Hepatic stellate cell (primary cell): ENCODE results near the gene PLPPR5.
A peak's percentile ranks its signal among the peaks of the same experiment; 100 is the strongest.
"Not testable (repeated sequence)": the region's sequence is repeated elsewhere in the genome, so short reads cannot be mapped to it uniquely, and the experiment has no call there.

Experiments used
- DNase-seq: peaks from one replicate; pipeline ENCODE4 v3.0.0; 2011; ENCODE audit warnings: low spot score

PLPPR5 gene, protein sequence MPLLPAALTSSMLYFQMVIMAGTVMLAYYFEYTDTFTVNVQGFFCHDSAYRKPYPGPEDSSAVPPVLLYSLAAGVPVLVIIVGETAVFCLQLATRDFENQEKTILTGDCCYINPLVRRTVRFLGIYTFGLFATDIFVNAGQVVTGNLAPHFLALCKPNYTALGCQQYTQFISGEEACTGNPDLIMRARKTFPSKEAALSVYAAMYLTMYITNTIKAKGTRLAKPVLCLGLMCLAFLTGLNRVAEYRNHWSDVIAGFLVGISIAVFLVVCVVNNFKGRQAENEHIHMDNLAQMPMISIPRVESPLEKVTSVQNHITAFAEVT

DNA sequence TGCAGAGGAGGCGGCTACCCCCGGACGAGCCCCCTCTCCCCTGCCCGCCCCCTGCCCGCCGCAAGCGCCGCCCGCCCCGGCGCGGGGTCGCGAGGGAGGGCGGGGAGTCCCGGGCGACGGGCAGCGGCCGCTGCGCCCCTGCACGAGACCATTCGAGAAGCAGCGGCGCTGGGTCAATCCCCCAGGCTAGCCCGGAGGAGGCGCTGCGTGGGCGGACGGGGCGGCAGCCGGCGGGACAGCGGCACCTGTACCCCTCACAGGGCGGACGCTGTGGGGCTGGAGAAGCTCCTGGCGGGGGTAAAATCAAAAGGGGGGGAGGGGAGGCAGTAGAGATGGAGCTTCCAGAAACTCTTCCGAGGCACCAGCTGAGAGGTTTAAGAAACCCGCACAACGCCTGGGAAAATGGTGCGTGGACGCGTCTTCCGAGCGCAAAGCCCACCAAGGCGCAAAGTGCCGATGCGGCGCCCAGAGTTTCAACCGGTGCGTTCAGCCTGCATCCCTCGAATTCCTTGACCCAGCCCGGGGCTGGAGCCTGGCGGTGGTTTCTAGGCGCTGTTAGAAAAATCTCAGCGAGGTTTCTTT lies at the start of gene PLPPR5:
TSS of gene PLPPR5 (minus strand) at position 1 of the 582 bp plus-strand sequence. CDS start 190 bp downstream, outside the sequence.
- DNase-seq = no peak

DNA sequence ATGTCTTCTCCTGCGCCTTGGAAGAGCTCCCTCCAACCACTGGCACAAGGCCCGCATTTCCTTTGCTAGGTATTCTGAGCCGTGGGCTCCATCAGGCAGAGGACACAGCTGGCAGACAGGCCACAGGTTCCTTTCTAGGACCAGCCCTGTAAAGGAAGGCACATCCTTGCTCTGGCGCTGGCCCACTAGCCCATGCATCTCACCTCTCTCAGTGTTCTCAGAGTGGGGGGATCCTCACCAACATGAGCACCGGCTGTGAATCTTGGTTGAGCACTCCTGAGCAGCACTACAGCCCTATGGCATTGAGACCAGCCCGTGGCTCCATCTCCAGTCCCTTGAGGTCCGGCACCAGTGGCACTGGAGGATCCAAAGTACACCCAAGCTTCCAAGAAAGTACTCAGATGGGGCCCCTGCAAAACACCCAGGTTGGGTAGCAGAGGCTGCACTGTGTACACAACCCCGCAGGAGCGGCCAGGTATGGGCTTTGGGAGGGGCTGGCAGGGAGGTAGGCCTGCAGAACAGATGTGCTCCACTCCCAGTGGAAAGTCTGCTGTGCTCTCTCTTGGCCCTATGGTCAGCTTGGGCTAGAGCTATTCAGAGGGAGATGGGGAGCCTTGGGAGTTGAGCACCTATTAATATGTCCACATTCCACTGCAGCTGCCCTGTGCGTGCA lies 47.1 kb upstream of the PLPPR5 start:
- no peak for DNase-seq

DNA sequence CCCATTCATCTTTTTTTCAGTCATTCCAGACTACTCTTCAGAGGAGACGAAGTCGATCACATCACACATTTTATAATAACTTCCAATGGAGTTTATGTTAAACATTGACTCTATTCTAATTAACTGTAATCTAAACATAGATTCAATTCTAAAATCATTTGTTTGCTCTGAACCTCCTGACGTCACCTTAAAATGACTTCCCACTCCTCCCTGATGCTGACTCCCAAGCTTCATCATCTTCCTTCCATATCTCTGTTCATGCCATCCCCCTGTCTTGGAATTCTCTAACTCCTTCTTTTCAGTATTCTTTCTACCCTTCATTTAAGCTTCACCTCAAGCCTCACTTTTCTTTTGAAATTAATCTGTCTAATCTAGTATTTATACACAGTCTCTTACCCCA lies 45.1 kb upstream of the PLPPR5 start:
- no peak for DNase-seq

DNA sequence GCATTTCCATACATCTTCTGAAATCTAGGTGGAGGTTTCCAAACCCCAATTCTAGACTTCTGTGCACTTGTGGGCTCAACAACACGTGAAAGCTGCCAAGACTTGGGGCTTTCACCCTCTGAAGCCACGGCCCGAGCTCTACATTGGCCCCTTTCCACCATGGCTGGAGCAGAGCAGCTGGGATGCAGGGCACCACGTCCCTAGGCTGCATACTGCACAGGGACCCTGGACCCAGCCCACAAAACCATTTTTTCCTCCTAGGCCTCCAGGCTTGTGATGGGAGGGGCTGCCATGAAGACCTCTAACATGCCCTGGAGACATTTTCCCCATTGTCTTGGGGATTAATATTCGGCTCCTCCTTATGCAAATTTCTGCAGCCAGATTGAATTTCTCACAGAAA lies 32.1 kb upstream of the PLPPR5 start:
- not testable (repeated sequence) for DNase-seq

DNA sequence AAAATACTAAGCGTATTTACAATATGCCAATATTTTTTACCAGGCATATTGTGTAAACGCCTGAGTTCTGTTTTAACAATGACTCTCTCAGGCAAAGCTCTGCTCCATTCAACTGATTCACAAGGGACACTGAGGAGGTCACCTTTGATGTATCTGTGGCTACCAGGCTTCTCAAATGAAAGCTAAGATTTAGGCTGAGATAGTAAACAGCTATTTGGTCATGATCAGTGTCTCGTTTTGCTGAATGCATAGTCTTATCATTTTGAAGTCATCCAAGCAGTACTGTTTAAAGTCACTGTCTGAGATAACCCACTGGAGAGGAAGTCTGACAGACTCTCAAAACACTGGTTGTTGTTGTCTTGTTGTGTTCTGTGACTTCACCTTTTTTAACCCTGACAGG lies 13.7 kb upstream of the PLPPR5 start:
- no peak for DNase-seq

DNA sequence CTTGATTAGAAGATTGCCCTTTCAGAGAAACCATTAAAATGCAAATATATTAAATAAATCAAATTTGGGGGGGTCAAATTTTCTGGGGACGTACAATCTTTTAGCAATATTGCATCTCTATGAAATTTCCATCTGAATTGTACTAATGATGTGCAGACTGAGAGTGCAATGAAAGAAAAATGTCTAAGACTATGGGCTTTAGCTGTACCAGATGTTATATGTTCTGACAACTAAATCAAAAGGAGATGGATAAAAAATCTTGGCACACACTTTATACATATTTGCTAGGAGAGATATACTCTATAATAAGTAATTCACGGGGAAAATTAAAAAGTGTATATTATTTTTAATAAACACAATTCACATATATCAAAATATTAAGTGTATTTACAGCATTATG lies 13.0 kb upstream of the PLPPR5 start:
- no peak for DNase-seq

DNA sequence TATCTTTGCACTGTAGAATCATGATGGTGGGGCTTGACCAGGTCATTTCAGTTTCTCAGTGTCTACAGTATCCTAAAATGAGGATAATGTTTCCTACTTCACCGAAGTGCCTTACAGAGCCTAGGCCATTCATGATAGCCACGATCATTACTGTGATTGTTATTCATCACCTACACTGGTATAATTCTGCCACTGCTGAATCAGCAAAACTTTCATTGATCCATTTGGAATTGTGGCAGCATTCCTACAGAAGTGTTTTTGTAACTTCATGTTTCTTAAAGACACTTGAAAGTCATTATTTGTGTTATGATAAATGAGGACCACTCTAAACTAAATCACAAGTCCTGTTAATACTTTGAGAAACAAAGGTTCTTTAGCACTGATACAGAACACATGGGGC lies 6.0 kb upstream of the PLPPR5 start:
- DNase-seq = no peak

DNA sequence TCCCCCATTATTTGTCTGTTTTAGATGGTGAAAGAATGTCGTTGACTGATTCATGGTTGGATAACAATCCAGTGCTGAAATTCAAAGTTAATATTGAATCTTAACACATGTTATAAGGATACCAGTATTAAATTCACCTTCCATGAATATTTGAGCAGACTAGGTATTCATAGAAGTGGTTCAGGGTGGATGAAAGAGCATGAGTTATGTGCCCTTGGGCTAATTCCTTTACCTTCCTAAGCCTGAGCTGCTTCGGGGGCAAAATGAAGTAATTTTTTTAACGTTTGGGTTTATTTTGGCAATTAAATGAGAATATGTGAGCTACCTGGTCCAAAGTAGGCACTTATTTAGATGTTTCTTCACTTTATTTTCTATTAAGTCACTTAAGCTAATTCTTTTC lies 2.7 kb upstream of the PLPPR5 start:
- DNase-seq = no peak

DNA sequence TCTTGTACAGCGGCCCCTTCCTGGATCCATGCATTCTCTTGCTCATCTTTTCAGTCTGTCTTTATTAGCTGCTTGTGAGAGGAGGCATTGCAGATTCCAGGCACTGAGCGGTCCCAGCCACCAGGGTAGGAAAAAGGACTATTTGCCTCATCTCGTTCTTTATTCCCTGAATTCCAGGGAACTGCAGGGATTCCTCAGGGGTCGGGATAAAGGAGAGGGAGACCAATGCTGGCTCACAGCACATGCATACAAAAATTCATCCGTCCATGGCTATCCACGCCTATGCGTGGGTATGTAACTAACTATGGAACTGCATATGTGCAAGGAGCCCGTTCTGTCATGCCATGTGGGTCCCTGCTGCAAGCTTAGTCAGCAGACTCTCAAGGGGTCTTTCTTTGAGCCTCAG lies 879 bp upstream of the PLPPR5 start:
- no peak for DNase-seq

DNA sequence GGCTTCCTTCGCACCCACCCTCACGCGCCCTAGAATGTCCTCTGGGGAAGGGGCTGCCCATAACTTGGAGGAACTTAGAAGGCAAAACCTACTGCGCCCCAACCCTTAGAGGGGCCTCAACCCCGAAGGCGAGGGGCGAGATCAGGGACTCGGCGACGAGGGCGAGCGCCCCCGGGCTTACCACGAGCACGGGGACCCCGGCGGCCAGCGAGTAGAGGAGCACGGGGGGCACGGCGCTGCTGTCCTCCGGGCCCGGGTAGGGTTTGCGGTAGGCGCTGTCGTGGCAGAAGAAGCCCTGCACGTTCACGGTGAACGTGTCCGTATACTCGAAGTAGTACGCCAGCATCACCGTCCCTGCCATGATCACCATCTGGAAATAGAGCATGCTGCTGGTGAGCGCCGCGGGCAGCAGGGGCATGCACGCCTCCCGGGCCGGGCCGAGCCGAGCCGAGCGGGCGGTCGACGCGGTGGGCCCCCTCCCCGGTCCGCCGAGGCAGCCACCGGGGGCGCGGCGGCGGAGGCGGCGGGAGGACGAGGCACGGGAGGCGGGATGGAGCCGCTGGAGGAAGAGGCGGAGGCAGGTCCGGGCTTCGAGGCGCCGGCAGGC lies 304 bp downstream of the PLPPR5 start:
- DNase-seq = peak; percentile 19

DNA sequence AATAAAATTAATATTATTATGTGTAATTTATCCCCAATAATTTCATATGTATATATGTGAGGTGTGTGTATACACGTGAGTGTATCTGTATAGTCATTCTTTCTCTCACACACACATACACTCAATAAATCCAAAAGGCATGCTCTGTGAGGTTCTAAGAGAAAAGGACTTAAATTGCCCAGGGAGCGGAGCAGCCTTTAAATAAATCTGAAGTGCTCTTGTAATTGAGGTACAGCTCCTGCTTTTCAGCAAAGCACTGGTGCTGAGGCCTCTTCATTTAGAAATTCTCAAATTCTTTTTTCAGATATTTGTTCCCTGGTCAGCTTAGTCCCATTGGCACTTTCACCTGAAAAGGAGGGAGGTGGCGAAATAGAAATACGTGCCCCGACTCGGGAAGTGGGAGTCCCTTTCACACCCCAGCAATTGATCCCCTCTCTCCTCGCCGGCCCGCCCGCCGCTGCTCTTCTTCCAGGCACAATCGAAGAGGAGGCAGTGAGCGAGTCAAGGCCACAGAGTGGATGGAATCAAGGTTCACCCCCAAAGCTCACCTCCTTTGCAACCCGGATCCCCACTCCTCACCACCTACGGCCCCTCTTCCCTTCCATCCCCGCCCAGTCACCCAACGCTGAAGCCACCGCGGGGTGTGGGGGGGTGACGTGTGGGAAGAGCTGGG lies 944 bp downstream of the PLPPR5 start:
- DNase-seq = no peak

DNA sequence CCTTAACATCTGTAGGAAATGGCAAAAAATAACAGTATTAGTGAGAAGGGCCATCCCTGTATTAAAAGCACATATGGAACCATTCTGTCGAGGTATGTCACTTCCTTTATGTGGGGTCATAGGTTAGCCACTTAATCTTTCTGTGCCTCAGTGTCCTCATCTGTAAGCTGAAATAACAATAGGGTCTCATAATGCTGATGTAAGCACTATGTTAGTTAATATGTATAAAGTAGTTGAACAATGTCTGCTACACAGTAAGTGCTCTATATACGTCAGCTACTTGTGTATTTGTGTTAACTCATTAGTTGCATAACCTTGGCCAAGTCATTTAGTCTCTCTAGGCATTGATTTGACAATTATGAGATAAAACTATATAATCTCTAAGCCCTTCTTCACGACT lies 11.8 kb downstream of the PLPPR5 start:
- no peak for DNase-seq

DNA sequence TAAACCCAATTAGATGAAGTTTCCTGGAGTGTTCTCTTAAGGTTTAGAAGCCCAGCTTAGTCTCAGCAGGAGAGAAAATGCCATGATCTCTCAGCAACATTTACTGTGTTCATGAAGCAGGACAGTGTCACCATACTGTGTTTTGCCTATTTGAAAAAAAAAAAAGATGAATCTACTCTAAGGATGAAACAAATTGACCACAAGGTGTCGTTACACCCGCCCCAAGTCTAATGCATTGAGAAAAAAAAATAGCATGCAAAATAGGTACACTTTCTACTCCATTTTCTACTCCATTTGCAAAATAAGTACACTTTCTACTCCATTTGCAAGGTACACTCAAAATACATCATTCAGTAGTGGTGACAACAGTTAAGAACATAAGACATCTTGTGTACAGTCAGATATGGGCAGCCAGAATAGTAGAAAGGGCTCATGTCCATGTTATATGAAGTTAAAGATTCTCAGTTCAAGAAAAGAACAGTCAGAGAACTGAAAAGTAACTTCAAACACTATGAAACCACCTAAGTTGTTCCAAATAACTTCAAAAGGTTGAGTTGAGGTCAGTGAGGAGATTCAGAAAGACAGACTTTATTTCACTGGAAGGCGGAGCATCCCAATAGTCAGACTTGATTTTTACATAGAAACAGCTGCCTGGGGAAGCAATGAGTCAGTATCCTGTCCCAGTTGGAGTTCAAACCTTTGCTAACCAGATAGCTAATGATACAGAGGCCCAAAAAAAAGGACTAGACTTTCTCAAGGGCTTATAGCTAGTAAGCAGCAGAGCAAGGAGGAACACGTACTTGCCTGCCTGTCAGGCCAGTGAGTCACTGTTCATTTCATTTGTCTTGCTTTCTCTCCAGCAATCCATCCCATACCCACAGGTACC lies 13.3 kb downstream of the PLPPR5 start:
- DNase-seq = no peak

DNA sequence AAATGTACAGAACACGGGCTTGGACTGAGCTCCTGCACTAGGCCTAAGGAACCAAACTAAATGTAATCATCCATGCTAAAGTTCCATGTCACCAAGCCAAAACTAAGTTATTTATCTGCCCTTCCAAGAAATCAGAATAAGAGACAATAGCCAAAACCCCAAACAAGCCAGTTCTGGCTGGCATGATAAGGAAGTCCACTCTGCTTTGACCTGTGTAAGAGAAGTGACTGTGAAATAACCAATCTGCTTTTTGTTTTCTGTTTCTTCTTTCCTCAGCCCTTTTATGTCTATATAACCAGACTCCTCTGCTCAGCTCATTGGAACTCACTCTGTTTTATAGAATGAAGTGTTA lies 15.1 kb downstream of the PLPPR5 start:
- DNase-seq = no peak

DNA sequence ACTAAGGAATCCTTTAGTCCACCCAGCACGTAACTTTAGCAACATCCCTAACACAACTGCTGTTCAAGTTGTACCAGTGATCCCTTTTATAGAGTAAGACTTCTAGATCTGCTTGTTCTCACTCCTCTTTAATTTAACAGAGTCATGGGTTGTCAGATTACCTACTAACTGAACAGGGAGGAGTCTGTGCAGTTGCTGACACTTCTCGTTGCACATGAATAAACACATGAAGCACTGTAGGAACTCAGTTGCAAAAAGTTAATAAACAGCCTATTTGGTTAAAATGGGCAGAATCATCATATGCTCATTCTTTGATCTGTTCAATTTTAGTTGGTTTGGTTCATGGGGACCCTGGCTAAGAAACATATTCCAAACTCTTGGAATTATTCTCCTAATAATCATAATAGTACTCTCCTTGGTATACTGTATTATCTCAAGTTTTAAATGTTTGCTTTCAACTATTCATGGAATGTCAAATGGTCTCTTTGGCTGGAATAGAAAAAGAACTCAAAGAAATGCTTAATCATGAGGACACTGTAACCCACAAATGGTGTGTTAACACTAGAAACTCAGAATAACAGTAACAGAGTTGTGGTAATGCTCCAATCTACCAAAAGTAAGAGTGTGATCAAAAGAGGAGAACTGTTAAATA lies 15.6 kb downstream of the PLPPR5 start:
- DNase-seq = no peak

DNA sequence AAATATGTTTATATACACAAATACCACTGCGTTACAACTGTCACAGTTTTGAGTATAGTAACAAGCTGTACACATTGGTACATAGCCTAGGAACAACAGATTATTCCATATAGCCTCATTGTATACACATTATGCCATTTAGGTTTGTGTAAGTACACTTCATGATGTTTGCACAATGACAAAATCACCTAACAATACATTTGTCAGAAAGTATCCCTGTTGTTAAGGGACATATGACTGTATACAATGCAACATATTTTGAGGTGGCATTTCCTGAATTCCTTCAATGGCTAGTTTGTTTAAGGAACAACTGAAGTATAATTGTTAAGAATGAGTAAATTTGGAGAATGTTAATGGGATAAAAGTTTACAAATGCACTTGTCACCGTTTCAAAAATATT lies 19.0 kb downstream of the PLPPR5 start:
- no peak for DNase-seq

DNA sequence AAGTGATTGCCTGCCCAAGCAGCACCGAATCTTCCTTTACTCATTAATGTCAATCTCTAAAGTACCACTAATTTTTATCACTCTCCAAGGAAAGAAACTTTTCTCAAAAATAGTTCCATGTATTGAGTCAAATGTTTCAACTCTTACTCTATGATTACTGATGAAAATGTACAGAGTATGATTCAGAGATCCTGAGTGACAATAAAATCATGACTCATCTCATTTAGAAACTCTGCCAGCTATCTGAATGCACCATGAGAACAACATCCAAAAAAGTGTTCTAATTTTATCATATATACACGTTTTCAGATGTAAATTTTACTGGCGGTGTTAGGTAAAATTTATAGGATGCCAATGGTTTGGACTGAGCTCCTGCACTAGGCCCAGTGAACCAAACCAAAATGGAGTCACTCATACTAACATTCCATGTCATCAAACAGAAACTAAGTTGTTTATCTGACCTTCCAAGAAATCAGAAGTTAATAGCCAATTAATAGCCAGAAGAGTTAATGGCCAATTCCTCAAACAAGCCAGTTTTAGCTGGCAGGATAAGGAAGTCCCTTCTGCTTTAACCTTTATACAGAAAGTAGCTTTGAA lies 22.6 kb downstream of the PLPPR5 start:
- DNase-seq = no peak

DNA sequence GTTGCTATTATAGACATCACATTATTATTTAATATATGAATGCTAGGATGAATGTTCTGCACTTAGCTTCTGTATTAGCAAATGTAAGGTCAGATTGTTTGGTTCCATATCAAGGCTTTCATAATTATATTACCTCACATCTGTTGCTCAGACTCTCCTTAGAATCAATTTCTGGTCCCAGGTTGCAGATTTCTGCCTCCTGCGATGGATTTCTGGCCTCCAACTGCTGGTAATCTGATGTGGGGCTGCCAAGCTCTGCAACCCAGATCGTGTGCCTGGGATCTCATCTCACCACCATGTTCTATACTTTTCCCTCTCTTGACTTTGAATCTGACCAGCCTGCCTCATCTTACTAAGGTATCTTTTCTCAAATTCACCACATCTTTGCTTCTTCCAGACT lies 25.2 kb downstream of the PLPPR5 start:
- DNase-seq = no peak

DNA sequence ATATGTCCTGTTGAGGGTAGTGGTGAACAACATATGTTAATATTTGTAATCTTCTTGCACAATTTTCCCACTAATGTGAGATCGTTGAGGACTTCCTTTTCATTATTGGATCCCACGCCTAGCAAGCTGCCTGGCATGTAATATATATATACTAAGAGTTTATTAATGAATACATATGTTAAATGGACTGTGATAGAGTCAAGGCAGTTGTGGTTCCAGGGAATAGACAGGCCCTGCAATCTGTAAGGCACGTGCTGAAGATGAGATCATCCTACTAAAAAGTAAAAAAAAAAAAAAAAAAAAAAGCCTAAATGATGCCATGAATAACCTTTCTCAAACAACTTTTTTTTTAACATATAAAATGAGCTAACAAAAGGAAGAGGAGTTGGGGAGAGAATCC lies 28.9 kb downstream of the PLPPR5 start:
- DNase-seq = no peak

DNA sequence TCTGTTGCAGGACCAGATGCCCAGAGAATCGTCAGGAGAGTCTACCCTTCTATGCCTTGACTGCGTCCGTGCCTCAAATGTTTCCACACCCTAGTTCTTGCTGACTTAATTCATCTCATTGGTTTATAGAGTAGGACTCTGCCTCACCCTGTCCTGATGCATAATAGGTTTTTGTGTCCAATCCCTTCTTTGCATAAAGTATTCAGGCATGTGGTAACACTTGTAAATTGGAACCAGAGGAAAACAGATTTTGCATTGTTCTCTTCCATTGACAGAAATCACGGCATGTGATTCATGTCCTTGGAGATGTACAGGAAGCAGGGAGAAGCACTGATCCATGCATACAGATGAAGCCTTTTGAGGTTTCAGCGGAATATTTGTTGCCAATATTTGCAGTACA lies 29.5 kb downstream of the PLPPR5 start:
- DNase-seq = no peak
